ENCODE results near the gene PARP14.

PARP14 gene

DNA sequence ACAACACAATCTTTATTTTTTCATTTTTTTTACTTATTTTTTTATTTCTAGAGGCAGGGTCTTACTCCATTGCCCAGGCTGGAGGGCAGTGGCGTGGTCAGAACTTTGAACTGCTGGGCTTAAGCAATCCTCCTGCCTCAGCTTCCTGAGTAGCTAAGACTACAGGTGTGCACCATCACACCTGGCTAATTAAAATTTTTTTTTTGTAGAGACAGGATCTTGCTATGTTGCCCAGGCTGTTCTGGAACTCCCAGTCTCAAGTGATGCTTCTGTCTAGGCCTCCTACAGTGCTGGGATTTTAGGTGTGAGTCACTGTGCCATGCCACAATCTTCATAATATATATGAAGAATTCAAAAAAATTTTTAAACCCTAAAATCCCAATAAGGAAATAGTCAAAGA, 92.2 kb downstream of the PARP14 start:
- no peak for DNase-seq (ENCODE audit: low read depth)

DNA sequence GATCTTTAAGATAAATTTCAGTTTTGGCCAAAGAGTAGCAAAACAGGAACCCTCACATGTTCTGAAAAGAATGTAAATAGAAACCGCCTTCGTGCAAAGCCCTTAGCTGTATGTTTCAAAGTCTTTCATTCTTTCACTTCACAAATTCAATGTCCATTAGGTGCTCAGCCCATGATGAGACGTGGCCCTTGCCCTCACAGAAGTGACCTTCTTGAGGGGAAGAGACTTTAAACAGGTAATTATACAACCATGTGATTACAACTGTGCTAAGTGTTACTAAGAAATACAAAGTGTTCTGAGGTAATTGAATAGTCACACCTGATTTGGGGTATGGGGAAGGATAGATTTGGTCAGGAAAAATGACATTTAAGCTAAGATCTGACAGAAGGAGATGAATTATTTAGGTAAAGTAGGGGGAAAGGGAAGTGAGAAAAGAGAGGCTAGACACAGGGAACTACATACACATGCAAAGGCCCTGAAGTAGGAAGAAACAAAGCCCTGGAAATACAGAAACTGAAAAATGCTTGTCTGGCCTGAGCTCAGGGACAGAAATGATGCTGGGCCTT, 93.4 kb downstream of the PARP14 start:
- DNase-seq (ENCODE audit: low read depth): no peak

DNA sequence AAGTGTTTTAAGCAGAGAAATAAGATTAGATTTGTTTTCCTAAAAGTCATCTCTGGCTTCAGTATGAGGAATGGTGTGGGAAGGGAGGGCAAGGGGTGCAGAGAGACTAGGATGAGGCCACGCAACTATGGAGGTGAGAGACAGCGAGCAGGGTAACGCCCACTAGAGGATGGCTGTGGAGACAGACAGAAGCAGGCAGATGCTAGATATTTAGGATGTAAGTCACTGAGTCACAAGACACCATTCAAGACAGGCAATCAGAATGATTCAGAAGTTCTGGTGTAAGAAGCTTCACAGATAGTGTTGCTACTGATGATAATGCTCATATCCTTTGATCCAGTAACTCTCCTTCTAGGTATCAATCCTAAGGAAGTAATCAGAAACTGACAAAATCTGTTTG, 93.9 kb downstream of the PARP14 start:
- DNase-seq (ENCODE audit: low read depth): no peak

DNA sequence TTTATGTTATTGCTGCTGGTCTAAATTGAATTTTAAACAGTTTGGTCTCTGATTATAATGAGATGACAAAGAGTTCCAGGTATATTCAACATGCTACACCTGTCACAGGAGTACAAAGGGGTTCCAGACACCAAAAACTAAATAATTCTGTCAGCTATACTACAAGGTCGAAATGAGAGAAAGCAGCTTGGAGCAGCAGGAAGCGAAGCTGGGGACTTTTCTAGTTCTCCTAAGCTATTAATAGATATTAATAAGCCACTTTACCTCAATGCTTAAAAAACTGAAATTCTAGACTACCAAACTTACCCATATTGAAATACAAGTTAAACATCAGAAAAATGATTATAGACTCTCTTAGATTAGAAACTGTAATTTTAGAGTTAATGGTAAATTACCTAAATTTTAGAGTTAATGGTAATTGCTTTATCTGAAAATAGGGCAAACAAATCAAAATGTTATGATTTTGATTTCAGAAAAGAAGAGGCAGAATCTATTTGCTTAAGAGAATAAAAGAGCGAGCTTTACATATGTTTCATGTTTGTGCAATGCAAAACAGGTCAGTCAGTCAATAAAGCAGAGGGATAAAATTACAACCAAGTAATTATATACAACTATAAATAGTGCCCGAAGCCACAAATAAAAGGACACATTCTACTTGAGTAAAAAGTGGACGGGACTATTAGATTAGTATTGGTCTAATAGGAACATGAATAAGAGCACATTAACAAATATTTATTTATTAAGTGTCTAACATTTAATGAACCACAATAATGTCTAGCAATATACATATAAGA, 96.2 kb downstream of the PARP14 start:
- no peak for DNase-seq (ENCODE audit: low read depth)

DNA sequence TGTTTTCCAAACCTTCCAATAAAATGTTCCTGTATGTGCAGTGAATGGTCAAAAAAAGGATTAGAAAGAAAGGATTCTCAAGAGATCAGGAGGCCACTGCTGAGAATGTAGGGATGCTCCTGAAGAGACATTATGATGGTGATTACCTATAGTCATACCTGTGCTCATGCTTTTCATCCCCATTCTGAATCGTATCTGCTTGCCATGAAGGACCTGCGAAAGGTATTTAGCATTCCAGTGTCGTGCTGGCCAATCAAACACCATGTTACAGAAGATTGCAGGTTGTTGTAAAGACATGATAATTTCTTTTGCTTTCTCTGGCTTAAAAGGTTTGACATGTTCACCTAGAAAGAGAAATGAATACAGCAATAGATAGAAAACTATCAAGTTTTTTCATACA, 96.9 kb downstream of the PARP14 start:
- DNase-seq (ENCODE audit: low read depth): no peak

All from activated T-cell treated with anti-CD3 and anti-CD28 coated beads for 24 hours (primary cell).